GM23338 (cell line): ENCODE results near the gene CSTB. TPM values are rescaled to one million over a fixed set of nuclear protein-coding genes. Genes with fewer than 3 reads are reported as not detected.

ENCODE experiments used
- ATAC-seq: fragments of 200-7000 bp; cut with Tn5 transposase; 3 replicates; pipeline ENCODE4 v1.9.1; 2020
- DNase-seq: peaks from one replicate; pipeline ENCODE4 v3.0.0-alpha.2; 2015; ENCODE audit warnings: low spot score
- H2AFZ ChIP-seq: fragments of 200-600 bp; sonication (generic); 2 replicates; pipeline ENCODE4 v1.8.0; 2016; ENCODE audit warnings: antibody characterized with exemption, mild to moderate bottlenecking, moderate library complexity
- H3F3A ChIP-seq: fragments of 200-600 bp; sonication (generic); replicated peaks from 2 replicates; pipeline ENCODE4 v1.8.0; 2017; ENCODE audit warnings: antibody characterized with exemption, mixed run types, low read depth
- H3K27ac ChIP-seq: fragments of 200-600 bp; sonication (generic); 2 replicates; pipeline ENCODE4 v1.6.1; 2016; ENCODE audit warnings: low read depth
- H3K27me3 ChIP-seq: fragments of 200-600 bp; sonication (generic); 2 replicates; pipeline ENCODE4 v1.8.0; 2016; ENCODE audit warnings: mild to moderate bottlenecking, mixed run types, moderate library complexity; ENCODE audit not compliant: insufficient read depth
- H3K36me3 ChIP-seq: fragments of 200-600 bp; sonication (generic); 2 replicates; pipeline ENCODE4 v1.8.0; 2016; ENCODE audit warnings: mild to moderate bottlenecking; ENCODE audit not compliant: insufficient read depth
- H3K4me1 ChIP-seq: fragments of 200-600 bp; sonication (generic); 2 replicates; pipeline ENCODE4 v1.8.0; 2016; ENCODE audit warnings: mild to moderate bottlenecking, moderate library complexity; ENCODE audit not compliant: insufficient read depth
- H3K4me2 ChIP-seq: fragments of 200-600 bp; sonication (generic); 2 replicates; pipeline ENCODE4 v1.7.1; 2017; ENCODE audit warnings: mixed run types
- H3K4me3 ChIP-seq: fragments of 200-600 bp; sonication (generic); 2 replicates; pipeline ENCODE4 v1.6.1; 2016; ENCODE audit warnings: mixed run types
- H3K79me2 ChIP-seq: fragments of 200-600 bp; sonication (generic); replicated peaks from 2 replicates; pipeline ENCODE4 v1.8.0; 2017; ENCODE audit warnings: mild to moderate bottlenecking; ENCODE audit not compliant: insufficient read depth
- H3K9me2 ChIP-seq: fragments of 200-600 bp; sonication (generic); 2 replicates; pipeline ENCODE4 v1.8.0; 2017; ENCODE audit not compliant: insufficient read depth
- H4K20me1 ChIP-seq: fragments of 200-600 bp; sonication (generic); replicated peaks from 2 replicates; pipeline ENCODE4 v1.8.0; 2017; ENCODE audit warnings: mild to moderate bottlenecking; ENCODE audit not compliant: insufficient read depth
- H3K27ac Mint-ChIP-seq: 2 replicates; pipeline ENCODE4 v1.8.0; 2020; ENCODE audit warnings: inconsistent platforms, mild to moderate bottlenecking, moderate library complexity, mixed read lengths
- H3K27me3 Mint-ChIP-seq: 3 replicates; pipeline ENCODE4 v1.8.0; 2022; ENCODE audit warnings: low read depth, mild to moderate bottlenecking, moderate library complexity, mixed read lengths, inconsistent platforms; ENCODE audit not compliant: insufficient read depth, poor library complexity
- H3K36me3 Mint-ChIP-seq: 3 replicates; pipeline ENCODE4 v1.8.0; 2021; ENCODE audit warnings: low read depth, mild to moderate bottlenecking, inconsistent platforms, moderate library complexity, mixed read lengths
- H3K4me1 Mint-ChIP-seq: 3 replicates; pipeline ENCODE4 v1.8.0; 2020; ENCODE audit warnings: mild to moderate bottlenecking, inconsistent platforms, mixed read lengths
- H3K4me3 Mint-ChIP-seq: 3 replicates; pipeline ENCODE4 v1.8.0; 2021; ENCODE audit warnings: moderate library complexity, mild to moderate bottlenecking, inconsistent platforms, mixed read lengths
- H3K9me3 Mint-ChIP-seq: 3 replicates; pipeline ENCODE4 v1.8.0; 2020; ENCODE audit warnings: moderate library complexity, mild to moderate bottlenecking, inconsistent platforms, mixed read lengths
- CREB1 ChIP-seq: fragments of 250-450 bp; sonication (Bioruptor Pico); IDR thresholded peaks from 2 replicates; pipeline ENCODE4 v1.5.0; 2020; ENCODE audit warnings: low read depth, mild to moderate bottlenecking, moderate library complexity
- CTCF ChIP-seq, 2 experiments: fragments of 200-600 bp in 1 of 2; sonication (generic) in 1 of 2; conservative IDR thresholded peaks; 2 replicates each; pipeline versions ENCODE4 v1.5.1 to v1.6.1; 2016 to 2017; ENCODE audit warnings: antibody characterized with exemption in 2 of 2, low read depth in 2 of 2, mild to moderate bottlenecking in 2 of 2, moderate library complexity in 1 of 2
- ETS1 ChIP-seq: IDR thresholded peaks from 2 replicates; pipeline ENCODE4 v1.6.1; 2016; ENCODE audit warnings: antibody characterized with exemption
- EZH2 ChIP-seq: fragments of 200-600 bp; sonication (generic); IDR thresholded peaks from one replicate; pipeline ENCODE4 v1.8.0; 2017; ENCODE audit warnings: antibody characterized with exemption, mild to moderate bottlenecking, low read depth; ENCODE audit not compliant: unreplicated experiment
- EZH2phosphoT487 ChIP-seq: fragments of 200-600 bp; sonication (generic); IDR thresholded peaks from one replicate; pipeline ENCODE4 v1.8.1; 2018; ENCODE audit warnings: antibody characterized with exemption; ENCODE audit not compliant: unreplicated experiment
- JUNB ChIP-seq: IDR thresholded peaks from one replicate; pipeline ENCODE4 v1.6.1; 2016; ENCODE audit warnings: antibody characterized with exemption; ENCODE audit not compliant: unreplicated experiment
- NANOG ChIP-seq: IDR thresholded peaks from 2 replicates; pipeline ENCODE4 v1.6.1; 2016; ENCODE audit warnings: antibody characterized with exemption, borderline replicate concordance
- POLR2AphosphoS5 ChIP-seq: IDR thresholded peaks from 2 replicates; pipeline ENCODE4 v1.6.1; 2016; ENCODE audit warnings: antibody characterized with exemption, low read depth
- STAT1 ChIP-seq: IDR thresholded peaks from one replicate; pipeline ENCODE4 v1.6.1; 2016; ENCODE audit warnings: antibody characterized with exemption; ENCODE audit not compliant: unreplicated experiment
- ZNF114 ChIP-seq: fragments of 250-450 bp; sonication (Bioruptor Pico); IDR thresholded peaks from 2 replicates; pipeline ENCODE4 v1.5.0; 2020; ENCODE audit warnings: mild to moderate bottlenecking, moderate library complexity
- ZNF462 ChIP-seq: fragments of 250-450 bp; sonication (Bioruptor Pico); IDR thresholded peaks from 2 replicates; pipeline ENCODE4 v1.5.0; 2020; ENCODE audit warnings: mild to moderate bottlenecking, moderate library complexity
- polyA plus RNA-seq: library from polyadenylated mRNA; unstranded; fragments of >200 nt; fragmentation: Nextera tagmentation; extraction: Ambion mirVana; gene quantifications from 2 replicates; pipeline ENCODE4 v1.2.1, GENCODE V29; 2016
- total RNA-seq: library from RNA; depleted of rRNA; stranded (reverse); fragments of >200 nt; shearing (Covaris generic); gene quantifications from 2 replicates; pipeline ENCODE4 v1.2.3, GENCODE V29; 2014

CSTB gene
- total and polyA plus RNA-seq, 2 experiments from 2014 or later, result 10.0 to 142 TPM

- no peak for TF ChIP-seq ZNF462 (CRISPR knock-in tag)
- no peak for TF ChIP-seq EZH2phosphoT487
- TF ChIP-seq EZH2, result no peak
- no peak for TF ChIP-seq CTCF (conservative IDR thresholded peaks at IDR 0.05; ENCODE audit: low read depth in 2 of 2)
These were observed 1.8 kb upstream of the CSTB start (continued) for GRCh38 chr21:43777953-43778352.

GRCh38 chr21:43775190-43775589 lies 918 bp downstream of the CSTB start:
- Histone ChIP-seq H3K36me3 (peaks cover 5% of the 10 kb centered on the region), H3K4me2 (peak overlapping the region; percentile 92), H3K79me2 (peaks cover 16% of the 10 kb centered on the region), H4K20me1 (no peaks in the 10 kb centered on the region), H3K27ac (no peak overlapping the region), H3K4me3 (peak overlapping the region; percentile 94), H2AFZ (no peak overlapping the region), H3K27me3 (no peaks in the 10 kb centered on the region), H3F3A (peaks cover 11% of the 10 kb centered on the region; the same call in 1 of the 2 replicates), H3K9me2 (no peaks in the 10 kb centered on the region), H3K4me1 (peaks cover 25% of the 10 kb centered on the region)
- Mint-ChIP-seq H3K9me3 (no peaks in the 10 kb centered on the region; the same call in 2 of the 3 replicates), H3K4me1 (peaks cover 51% of the 10 kb centered on the region), H3K27ac (no peak overlapping the region), H3K36me3 (peaks cover 27% of the 10 kb centered on the region), H3K4me3 (peak overlapping the region; percentile 91), H3K27me3 (peaks cover 25% of the 10 kb centered on the region)
- ATAC-seq, result no peak
- no peak for DNase-seq
- TF ChIP-seq POLR2AphosphoS5 (no peak), EZH2phosphoT487 (no peak), NANOG (no peak), ZNF114 (CRISPR knock-in tag) (no peak), ETS1 (no peak), STAT1 (no peak), JUNB (no peak), CREB1 (no peak)
